Neural progenitor cell (in vitro differentiated cells): ENCODE results near the gene WDR55.
"Not testable (repeated sequence)": the region's sequence is repeated elsewhere in the genome, so short reads cannot be mapped to it uniquely, and the experiment has no call there.

ENCODE experiments used
- CTCF ChIP-seq: fragments of 200-600 bp; sonication (generic); IDR thresholded peaks from 2 replicates; pipeline ENCODE4 v1.5.1; 2017; ENCODE audit warnings: antibody characterized with exemption, mild to moderate bottlenecking
- EZH2 ChIP-seq: fragments of 200-600 bp; sonication (generic); IDR thresholded peaks from 2 replicates; pipeline ENCODE4 v1.6.1; 2017; ENCODE audit warnings: antibody characterized with exemption, mild to moderate bottlenecking, moderate library complexity
- EZH2phosphoT487 ChIP-seq: fragments of 200-600 bp; sonication (generic); IDR thresholded peaks from 2 replicates; pipeline ENCODE4 v1.6.1; 2017; ENCODE audit warnings: antibody characterized with exemption

GRCh38 chr5:140716238-140716637 lies 51.5 kb downstream of the WDR55 start:
- not testable (repeated sequence) for TF ChIP-seq CTCF, EZH2, EZH2phosphoT487
